ENCODE data around the gene RUFY3.
"Not testable (repeated sequence)": the region's sequence is repeated elsewhere in the genome, so short reads cannot be mapped to it uniquely, and the experiment has no call there.

RUFY3 gene

GRCh38 chr4:70840631-70841030 is 118.9 kb downstream of the RUFY3 start:
- not testable (repeated sequence) for DNase-seq (ENCODE audit: low read depth in 2 of 2)

- no peak for DNase-seq (ENCODE audit: low read depth in 2 of 2)
Observed at GRCh38 chr4:70841211-70841610, 119.4 kb downstream of the RUFY3 start.

GRCh38 chr4:70841951-70842350 is 120.2 kb downstream of the RUFY3 start:
- no peak for DNase-seq (ENCODE audit: low read depth in 2 of 2)

GRCh38 chr4:70842761-70843435 is 121.1 kb downstream of the RUFY3 start:
- no peak for DNase-seq (ENCODE audit: low read depth in 2 of 2)

- DNase-seq (ENCODE audit: low read depth in 2 of 2), result no peak
Observed at GRCh38 chr4:70844180-70844579, 122.4 kb downstream of the RUFY3 start.

DNA sequence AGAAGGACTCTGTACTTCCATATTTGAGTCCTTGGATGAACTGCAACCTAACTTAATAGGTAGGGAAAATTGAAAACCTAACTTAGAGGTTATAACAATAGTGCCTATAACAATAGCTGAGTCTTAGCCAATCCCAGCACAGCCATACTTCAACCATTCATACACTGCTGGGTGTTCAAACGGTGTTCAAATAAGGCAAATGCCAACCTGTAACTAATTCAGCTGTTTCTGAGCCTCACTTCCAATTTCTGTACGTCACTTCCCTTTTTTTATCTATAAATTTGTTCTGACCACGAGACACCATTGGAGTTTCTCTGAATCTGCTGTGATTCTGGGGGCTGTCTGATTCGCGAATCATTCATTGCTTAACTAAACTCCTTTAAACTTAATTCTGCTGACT is 127.5 kb downstream of the RUFY3 start:
- DNase-seq (ENCODE audit: low read depth in 2 of 2), result no peak

DNA sequence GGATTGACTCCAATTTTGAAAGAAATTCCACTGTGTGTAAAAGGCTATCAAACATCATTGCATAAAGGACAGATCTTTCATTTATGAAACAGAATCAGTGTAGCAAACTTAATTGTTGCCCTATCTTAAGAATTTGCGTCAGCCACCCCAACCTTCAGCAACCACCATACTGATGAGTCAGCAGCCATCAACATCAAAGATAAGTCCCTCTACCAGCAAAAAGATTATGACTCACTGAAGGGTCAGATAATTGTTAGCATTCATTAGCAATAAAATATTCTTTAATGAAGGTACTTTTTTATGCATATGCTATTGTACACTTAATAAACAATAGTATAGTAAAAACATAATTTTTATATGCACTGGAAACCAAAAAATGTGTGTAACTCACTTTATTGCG is 133.7 kb downstream of the RUFY3 start:
- DNase-seq (ENCODE audit: low read depth in 2 of 2), result no peak

Data from stimulated activated CD4-positive, alpha-beta T cell treated with anti-CD3 and anti-CD28 coated beads, Interleukin-12 subunit alpha, Interleukin-12 subunit beta, amount 100 ng/mL, for 24 hours (primary cell).